NAMALWA (cell line): Measurements from ENCODE around the gene ROR1.
A peak's percentile ranks its signal among the peaks of the same experiment; 100 is the strongest.
"Not testable (repeated sequence)": the region's sequence is repeated elsewhere in the genome, so short reads cannot be mapped to it uniquely, and the experiment has no call there.

Source experiments
- DNase-seq: peaks from one replicate; pipeline ENCODE4 v3.0.0-alpha.2; 2015; ENCODE audit warnings: low spot score

Gene ROR1

GRCh38 chr1:63824451-63824850 lies 50.6 kb downstream of the ROR1 start:
- DNase-seq = no peak

DNA sequence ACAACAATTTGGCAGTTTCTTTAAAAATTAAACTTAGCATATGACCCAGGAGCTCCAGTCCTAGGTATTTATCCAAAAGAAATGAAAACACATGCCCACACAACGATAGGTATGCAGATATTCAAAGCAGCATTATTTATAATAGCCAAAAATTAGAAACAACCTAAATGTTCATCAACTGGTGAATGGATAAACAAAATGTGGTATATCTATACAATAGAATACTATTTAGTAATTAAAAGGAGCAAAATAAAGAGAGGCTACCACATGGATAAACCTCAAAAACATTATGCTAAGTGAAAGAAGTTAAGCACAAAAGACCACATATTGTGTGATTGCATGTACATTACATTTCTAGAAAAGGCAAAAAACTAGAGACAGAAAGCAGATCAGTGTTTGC lies 51.3 kb downstream of the ROR1 start:
- no peak for DNase-seq

DNA sequence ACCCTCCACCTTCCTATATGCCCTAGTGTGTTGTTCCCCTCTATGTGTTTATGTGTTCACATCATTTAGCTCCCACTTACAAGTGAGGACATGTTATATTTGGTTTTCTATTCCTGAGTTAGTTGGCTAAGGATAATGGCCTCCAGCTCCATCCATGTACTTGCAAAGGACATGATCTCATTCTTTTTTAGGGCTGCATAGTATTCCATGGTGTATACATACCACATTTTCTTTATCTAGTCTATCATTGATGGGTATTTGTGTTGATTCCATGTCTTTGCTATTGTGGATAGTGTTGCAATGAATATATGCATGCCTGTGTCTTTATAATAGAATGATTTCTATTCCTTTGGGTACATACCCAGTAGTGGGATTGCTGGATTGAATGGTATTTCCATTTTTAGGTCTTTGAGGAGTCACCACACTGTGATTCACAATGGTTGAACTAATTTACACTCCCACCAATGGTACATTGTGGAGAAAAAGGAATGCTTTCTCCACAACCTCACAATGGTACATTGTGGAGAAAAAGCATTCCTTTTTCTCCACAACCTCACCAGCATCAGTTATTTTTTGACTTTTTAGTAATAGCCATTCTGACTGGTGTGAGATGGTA lies 52.5 kb downstream of the ROR1 start:
- not testable (repeated sequence) for DNase-seq

DNA sequence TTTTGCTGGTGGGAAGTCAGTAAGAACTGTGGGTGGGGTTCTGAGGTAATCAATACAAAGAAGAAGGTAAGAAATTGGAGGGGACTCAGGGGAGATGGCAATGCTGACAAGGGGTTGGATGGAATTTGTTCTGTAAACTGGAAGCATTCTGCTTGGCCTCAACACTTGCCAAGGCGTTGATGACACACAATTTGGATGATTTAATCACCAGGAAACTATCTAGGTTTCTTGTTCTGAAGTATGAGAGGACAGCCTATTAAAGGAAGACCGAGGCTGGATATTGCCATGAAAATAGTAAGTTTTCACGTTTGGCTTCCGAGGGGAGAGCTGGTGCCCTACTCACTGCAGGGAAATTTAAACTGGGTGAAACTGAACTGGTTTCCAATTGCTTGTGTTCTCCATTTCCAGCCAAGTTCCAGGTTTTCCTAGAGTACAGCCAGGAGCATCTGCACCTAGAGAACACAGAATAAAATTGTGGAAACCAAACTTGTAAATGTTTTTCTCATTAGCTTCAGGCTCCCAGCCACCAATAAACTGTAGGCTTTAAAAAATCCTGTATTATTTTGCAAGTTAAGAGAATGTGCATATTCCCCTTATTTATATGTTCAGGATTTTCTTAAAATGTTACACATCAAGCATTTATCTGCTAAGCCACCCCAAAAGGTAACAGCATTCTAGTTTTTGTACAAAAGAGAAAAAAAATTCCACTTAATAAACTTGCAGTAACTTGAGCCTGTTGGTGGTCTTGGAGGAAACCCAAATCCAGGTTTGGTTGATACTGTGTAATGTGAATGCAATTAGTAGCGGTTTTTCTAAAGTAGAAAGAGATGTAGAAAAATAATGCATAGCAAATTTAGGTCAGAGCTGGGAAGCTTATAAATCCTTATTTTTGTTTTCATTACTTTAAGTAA lies 53.8 kb downstream of the ROR1 start:
- peak; percentile 37 for DNase-seq

DNA sequence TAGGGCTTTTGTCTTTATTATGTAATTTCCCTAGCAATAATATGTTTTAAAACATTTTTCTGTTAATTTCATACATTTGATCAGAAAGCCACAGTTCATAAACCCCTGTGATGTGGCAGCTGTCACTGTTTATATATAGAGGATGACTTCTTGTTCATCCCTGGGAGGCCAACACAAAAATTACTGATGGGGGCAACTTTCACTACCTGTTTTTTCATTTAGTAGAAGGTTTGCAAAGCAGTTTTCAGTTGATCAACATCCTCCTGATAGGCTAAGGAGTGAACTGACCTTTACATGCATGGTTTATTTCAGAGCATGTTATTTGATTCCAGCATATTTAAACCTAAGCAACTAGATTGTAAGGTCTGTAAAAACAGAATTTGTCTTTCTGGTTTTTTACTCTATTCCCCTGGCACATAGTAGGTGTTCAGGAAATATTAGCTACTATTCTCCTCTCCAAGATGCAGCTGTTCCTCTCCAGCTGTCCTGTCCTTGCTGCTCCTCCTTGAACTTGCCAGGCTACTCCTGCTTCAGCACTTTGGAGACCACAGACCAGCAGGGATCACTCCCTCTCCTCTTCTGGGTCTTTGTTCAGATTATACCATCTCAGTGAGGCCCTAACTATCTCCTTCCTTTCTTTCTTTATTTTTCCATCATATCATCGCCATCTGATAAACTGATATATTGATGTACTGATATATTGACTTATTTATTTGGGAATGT lies 54.7 kb downstream of the ROR1 start:
- DNase-seq = peak; percentile 95

- no peak for DNase-seq
Measured at GRCh38 chr1:63829349-63830327, 55.8 kb downstream of the ROR1 start.

DNA sequence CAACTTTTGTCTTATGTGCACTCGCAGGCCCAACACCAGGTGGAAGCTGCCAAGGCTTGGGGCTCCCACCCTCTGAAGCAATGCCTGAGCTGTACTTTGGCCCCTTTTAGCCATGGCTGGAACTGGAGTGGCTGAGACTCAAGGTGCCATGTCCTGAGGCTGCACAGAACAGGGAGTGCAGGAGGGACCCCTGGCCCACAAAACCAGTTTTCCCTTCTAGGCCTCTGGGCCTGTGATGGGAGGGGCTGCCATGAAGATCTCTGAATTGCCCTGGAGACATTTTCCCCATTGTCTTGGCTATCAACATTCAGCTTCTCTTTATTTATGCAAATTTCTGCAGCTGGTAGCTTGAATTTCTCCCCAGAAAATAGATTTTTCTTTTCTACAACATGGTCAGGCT lies 57.6 kb downstream of the ROR1 start:
- DNase-seq = peak; percentile 43

DNA sequence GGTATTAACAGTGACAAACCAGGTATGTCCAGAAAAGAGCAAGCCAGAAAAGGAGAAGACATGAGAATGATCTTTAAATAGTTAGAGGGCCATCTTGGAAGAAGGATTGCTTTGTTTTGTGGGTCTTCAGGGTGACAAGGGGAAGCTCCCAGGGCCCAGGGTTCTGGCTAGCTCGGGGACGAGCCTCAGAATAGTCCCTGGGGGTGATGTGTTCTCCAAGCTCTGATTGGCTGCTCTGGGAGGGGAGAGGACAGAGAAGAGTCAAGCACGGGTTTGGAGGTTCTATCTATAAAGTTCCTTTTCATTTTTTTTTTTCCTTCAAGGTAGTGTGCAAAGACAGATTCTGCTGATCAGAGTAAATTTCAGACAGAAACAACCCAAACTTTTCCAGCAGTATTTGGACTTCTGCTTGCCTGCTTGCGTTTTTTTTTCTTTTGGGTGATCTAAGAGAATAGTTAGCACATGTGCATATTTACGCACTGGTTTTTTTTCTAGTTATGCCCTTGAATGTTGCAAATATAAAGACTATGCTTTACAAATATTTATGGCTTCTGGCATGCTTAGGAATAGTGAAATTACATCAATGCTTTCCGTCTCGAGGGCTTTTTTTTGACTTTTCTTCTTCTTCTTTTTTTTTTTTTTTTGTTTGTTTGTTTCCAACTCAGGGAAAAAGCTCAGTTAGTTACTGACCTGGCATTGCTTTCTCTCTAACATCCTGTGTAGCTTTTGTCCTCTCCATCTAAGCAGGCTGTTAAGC lies 59.7 kb downstream of the ROR1 start:
- DNase-seq = no peak

DNA sequence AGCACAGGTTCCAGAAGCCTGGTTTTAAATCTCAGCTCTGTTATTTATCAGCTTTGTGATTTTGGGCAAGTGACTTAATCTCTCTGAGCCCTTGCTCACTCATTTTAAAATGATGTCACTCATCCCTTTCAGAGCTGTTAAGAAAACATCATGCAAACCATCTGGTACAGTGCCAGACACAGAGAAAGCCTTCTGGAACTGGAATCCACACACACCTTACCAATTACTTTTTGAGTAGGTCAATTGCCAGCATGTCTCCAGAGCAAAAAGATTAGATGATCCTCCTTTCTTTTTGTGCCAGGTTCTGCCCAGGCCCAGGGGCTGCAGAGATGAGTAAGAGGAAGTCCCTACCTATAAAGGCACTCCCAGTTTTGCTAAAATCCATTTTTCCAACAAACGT lies 61.3 kb downstream of the ROR1 start:
- DNase-seq = peak; percentile 59

GRCh38 chr1:63836374-63836773 lies 62.6 kb downstream of the ROR1 start:
- peak; percentile 21 for DNase-seq

- DNase-seq = peak; percentile 33
Measured at GRCh38 chr1:63836830-63837229, 63.0 kb downstream of the ROR1 start.

DNA sequence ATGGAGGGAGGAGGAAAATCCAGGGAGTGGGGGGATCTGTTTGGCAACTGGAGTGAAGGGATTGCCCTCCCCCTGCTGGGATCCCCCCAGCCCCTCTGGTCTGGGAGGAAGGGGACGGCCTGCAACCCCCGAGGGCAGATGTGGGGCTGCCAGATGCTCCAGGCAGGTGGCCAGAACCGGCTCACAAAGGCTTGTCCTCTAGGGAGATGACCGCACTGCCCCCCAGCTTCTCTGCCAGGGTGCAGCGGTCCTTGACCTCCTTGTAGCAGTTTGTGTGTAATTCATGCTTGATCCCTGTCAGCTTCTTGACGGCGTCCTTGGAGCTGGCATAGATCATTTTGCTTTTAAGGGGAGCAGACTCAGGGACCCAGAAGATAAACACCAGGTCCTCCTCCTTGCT lies 69.2 kb downstream of the ROR1 start:
- DNase-seq = no peak

DNA sequence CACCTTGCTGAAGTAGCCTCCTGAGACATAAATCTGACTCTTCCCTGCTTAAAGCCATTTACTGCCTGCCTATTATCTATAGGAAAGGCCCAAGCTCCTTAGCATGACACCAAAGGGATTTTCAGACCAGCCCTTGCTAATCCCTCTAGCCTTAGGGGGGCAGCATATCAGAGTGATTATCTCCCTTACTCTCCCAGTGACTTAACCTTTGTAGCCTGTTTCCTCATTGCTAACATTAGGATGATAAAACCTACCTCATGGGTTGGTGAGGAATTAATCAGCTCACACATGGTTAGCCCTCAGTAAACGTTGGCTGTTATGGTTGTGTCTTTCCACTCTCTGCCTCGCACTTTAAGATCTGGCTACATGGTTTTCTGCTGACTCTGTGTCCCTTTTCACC lies 70.1 kb downstream of the ROR1 start:
- no peak for DNase-seq

DNA sequence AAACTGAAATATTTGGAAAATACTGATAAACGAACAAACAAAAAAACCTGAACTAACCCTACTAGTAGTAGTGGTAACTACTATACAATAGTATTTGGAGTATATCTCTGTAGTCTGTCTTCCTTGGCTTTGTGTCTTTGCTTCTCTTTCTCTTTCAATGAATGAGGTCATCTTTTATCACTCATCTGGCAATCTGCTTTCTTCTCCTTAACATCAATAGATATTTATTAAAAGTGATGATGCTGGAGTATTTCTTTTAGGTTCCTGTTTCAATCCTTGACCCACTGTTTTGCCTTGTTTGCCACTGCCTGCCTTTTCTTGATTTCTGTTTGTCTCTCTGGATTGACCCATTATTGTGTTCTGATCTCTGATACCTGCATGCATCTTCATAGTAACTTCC lies 71.5 kb downstream of the ROR1 start:
- no peak for DNase-seq

- DNase-seq = no peak
Measured at GRCh38 chr1:63847308-63847910, 73.6 kb downstream of the ROR1 start.

DNA sequence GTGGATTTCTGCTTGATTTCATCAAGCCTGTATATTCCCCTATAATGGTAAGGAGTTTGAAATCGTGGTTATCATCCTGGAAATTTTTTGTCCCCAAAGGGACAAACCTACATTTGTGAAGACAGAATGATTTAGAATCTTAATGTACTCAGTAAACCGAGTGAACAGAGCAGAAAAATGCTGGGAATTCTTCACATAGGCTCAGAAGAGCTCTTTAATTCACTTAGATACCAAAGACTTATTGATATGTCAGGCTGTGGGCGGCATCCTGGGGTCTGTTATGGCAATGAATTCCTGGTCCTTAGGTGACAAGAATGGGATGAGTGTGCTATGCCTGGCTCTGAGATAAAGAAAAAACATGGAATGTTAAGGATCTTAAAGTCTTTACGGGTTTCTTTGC lies 74.9 kb downstream of the ROR1 start:
- no peak for DNase-seq

DNA sequence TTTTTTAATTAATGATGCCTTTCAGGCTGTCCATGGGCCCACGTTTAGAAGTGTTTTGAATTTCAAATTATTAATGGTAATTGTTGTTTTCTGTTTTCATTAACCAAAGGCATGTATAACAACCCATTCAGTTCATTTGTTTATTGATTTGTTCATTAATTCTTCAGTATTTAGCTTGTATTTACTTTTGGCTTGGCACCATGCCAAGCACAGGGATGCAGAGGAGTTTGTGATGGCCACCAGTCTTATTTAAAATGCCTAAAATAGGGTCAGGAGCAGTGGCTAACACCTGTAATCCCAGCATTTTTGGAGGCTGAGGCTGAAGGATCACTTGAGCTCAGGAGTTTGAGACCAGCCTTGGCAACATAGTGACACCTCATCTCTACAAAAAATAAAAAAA lies 75.3 kb downstream of the ROR1 start:
- DNase-seq = no peak

DNA sequence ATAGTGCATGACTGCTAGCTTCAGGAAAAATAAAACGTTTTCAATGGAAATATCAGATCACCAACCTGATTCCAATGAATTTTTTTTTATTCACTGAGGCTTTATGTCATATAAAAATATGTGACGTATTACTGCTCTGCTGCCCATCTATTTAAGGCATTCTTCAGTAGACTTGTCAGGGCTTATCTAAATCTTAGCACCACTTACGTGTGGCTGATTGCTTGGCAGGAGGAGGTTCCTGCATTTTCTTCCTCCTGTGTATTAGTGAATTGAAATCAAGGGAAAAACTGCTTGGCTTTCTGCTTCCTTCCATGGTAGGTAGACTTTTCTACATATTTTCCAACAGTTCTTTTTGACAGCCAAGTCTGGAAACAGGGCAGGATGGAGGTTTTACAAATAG lies 80.3 kb downstream of the ROR1 start:
- DNase-seq = no peak

DNA sequence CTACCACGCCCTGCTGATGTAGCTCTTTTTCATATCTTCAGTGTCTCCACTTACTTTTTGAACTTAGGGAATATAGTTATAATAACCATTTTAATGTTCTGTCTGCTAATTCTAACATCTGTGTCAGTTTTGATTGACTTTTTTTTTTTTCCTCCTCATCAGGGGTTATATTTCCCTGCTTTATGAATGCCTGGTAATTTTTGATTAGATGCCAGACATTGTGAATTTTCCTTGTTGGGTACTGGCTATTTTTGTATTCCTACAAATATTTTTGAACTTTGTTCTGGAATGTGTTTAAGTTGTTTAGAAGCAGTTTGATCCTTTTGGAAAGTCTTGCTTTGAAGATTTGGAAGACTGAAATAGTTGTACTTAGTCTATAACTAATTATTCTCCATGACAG lies 82.1 kb downstream of the ROR1 start:
- DNase-seq = no peak

GRCh38 chr1:63856924-63857323 lies 83.1 kb downstream of the ROR1 start:
- DNase-seq = no peak

DNA sequence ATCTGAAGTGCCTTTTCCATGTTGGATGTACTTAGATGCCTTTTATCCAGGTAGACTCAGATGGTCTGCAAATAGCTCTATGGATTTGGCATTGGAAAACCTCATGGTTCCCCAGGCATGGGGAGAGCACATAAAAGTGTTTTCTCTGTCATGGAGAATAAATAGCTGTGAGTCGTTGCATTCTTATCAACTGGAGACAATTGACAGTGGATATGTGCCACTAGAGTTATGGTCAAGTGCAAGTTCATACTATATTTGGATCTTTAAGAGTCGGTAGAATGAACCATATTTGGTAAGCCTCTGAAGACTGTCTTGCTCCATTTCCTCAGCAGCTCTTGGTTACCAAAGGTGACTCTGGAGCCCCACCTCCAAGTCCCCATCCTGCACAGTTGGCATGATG lies 83.7 kb downstream of the ROR1 start:
- DNase-seq = no peak
